ENCODE data around the gene IL17RA.
"Not testable (repeated sequence)": the region's sequence is repeated elsewhere in the genome, so short reads cannot be mapped to it uniquely, and the experiment has no call there.

IL17RA gene

GRCh38 chr22:17084554-17085276 is at the start of gene IL17RA:
IL17RA (plus strand) TSS chr22:17085000; CDS start chr22:17085092, 92 bp downstream.
- DNase-seq = peak; percentile 94

GRCh38 chr22:17035246-17035645 is 49.6 kb upstream of the IL17RA start:
- DNase-seq = no peak

- DNase-seq = not testable (repeated sequence)
These were observed 48.6 kb upstream of the IL17RA start for GRCh38 chr22:17035976-17036841.

- not testable (repeated sequence) for DNase-seq
These were observed 47.7 kb upstream of the IL17RA start for GRCh38 chr22:17036842-17037711.

- no peak for DNase-seq
These were observed 41.3 kb upstream of the IL17RA start for GRCh38 chr22:17043521-17043920.

GRCh38 chr22:17046566-17047348 is 38.0 kb upstream of the IL17RA start:
- no peak for DNase-seq

- DNase-seq = no peak
These were observed 37.1 kb upstream of the IL17RA start for GRCh38 chr22:17047656-17048055.

GRCh38 chr22:17056058-17056457 is 28.7 kb upstream of the IL17RA start:
- DNase-seq = no peak

- no peak for DNase-seq
These were observed 28.0 kb upstream of the IL17RA start for GRCh38 chr22:17056807-17057206.

- peak; percentile 35 for DNase-seq
These were observed 26.6 kb upstream of the IL17RA start for GRCh38 chr22:17057959-17058814.

- no peak for DNase-seq
These were observed 24.7 kb upstream of the IL17RA start for GRCh38 chr22:17060126-17060525.

GRCh38 chr22:17063411-17064106 is 21.2 kb upstream of the IL17RA start:
- DNase-seq = no peak

- no peak for DNase-seq
These were observed 20.2 kb upstream of the IL17RA start for GRCh38 chr22:17064498-17065100.

- DNase-seq = no peak
These were observed 19.4 kb upstream of the IL17RA start for GRCh38 chr22:17065433-17065832.

GRCh38 chr22:17072877-17073276 is 11.9 kb upstream of the IL17RA start:
- no peak for DNase-seq

- DNase-seq = no peak
These were observed 10.2 kb upstream of the IL17RA start for GRCh38 chr22:17074648-17075002.

- DNase-seq = no peak
These were observed 7.5 kb upstream of the IL17RA start for GRCh38 chr22:17077255-17077654.

GRCh38 chr22:17079572-17079971 is 5.2 kb upstream of the IL17RA start:
- no peak for DNase-seq

GRCh38 chr22:17083255-17083654 is 1.5 kb upstream of the IL17RA start:
- no peak for DNase-seq

GRCh38 chr22:17083811-17084441 is 874 bp upstream of the IL17RA start:
- DNase-seq = no peak

All from activated CD4-positive, alpha-beta T cell treated with anti-CD3 and anti-CD28 coated beads, Interleukin-2, amount 50 U/mL, for 1 hour (primary cell).